ENCODE results near the gene PPP2R5C. TPM values are rescaled to one million over a fixed set of nuclear protein-coding genes. Genes with fewer than 3 reads are reported as not detected.
A peak's percentile ranks its signal among the peaks of the same experiment; 100 is the strongest.

Gene PPP2R5C
- total and polyA plus RNA-seq, 2 donors = 144 to 175 TPM

- WGBS = 96% methylated on average over 7 of the region's 7 CpGs
- Histone ChIP-seq H3K36me3 (ENCODE audit: control insufficient read depth in 2 of 2, insufficient read depth in 2 of 2, low read length in 1 of 2) (no peaks in the 10 kb centered on the region), H3K27me3 (ENCODE audit: control insufficient read depth in 2 of 2, insufficient read depth in 1 of 2, low read length in 1 of 2) (peaks cover 6 to 32% of the 10 kb centered on the region in 2 donors), H3K4me1 (ENCODE audit: control insufficient read depth in 2 of 2, insufficient read depth in 2 of 2, low read length in 2 of 2) (peaks cover 3 to 12% of the 10 kb centered on the region in 2 donors), H3K9me3 (ENCODE audit: control insufficient read depth in 2 of 2, insufficient read depth in 1 of 2, low read length in 1 of 2) (no peaks in the 10 kb centered on the region), H3K27ac (ENCODE audit: low read depth in 1 of 2, low read length in 1 of 2) (no peak overlapping the region), H3K4me3 (ENCODE audit: low read length in 2 of 2) (no peak overlapping the region)
- DNase-seq (ENCODE audit: low read depth in 6 of 9, low spot score in 9 of 9) = no peak
These were observed 6.3 kb downstream of the PPP2R5C start for GRCh38 chr14:101767618-101768362.

GRCh38 chr14:101770183-101770582 lies 8.7 kb downstream of the PPP2R5C start:
- H3K4me3 ChIP-seq (ENCODE audit: low read length in 2 of 2) = no peak overlapping the region
- peaks cover 2 to 11% of the 10 kb centered on the region in 2 donors for H3K27me3 ChIP-seq (ENCODE audit: control insufficient read depth in 2 of 2, insufficient read depth in 1 of 2, low read length in 1 of 2)
- 94% methylated on average over 3 of the region's 3 CpGs for WGBS
- DNase-seq (ENCODE audit: low read depth in 6 of 9, low spot score in 9 of 9) = no peak
- peaks cover 0 to 6% of the 10 kb centered on the region in 2 donors for H3K36me3 ChIP-seq (ENCODE audit: control insufficient read depth in 2 of 2, insufficient read depth in 2 of 2, low read length in 1 of 2)
- peaks cover 27 to 36% of the 10 kb centered on the region in 2 donors for H3K4me1 ChIP-seq (ENCODE audit: control insufficient read depth in 2 of 2, insufficient read depth in 2 of 2, low read length in 2 of 2)
- H3K9me3 ChIP-seq (ENCODE audit: control insufficient read depth in 2 of 2, insufficient read depth in 1 of 2, low read length in 1 of 2) = no peaks in the 10 kb centered on the region
- H3K27ac ChIP-seq (ENCODE audit: low read depth in 1 of 2, low read length in 1 of 2) = no peak overlapping the region

GRCh38 chr14:101772770-101773169 lies 11.3 kb downstream of the PPP2R5C start:
- DNase-seq (ENCODE audit: low read depth in 6 of 9, low spot score in 9 of 9) = peak in 1 of 9 donors; percentile 31
- Histone ChIP-seq H3K9me3 (ENCODE audit: control insufficient read depth in 2 of 2, insufficient read depth in 1 of 2, low read length in 1 of 2) (peaks cover 0 to 2% of the 10 kb centered on the region in 2 donors), H3K36me3 (ENCODE audit: control insufficient read depth in 2 of 2, insufficient read depth in 2 of 2, low read length in 1 of 2) (peaks cover 0 to 10% of the 10 kb centered on the region in 2 donors), H3K4me1 (ENCODE audit: control insufficient read depth in 2 of 2, insufficient read depth in 2 of 2, low read length in 2 of 2) (peaks cover 37 to 51% of the 10 kb centered on the region in 2 donors), H3K4me3 (ENCODE audit: low read length in 2 of 2) (no peak overlapping the region), H3K27me3 (ENCODE audit: control insufficient read depth in 2 of 2, insufficient read depth in 1 of 2, low read length in 1 of 2) (peaks cover 0 to 2% of the 10 kb centered on the region in 2 donors), H3K27ac (ENCODE audit: low read depth in 1 of 2, low read length in 1 of 2) (peak overlapping the region in 1 of 2 donors; percentile 89)
- 91% methylated on average over 8 of the region's 8 CpGs for WGBS

GRCh38 chr14:101773378-101773777 lies 11.9 kb downstream of the PPP2R5C start:
- peaks cover 37 to 51% of the 10 kb centered on the region in 2 donors for H3K4me1 ChIP-seq (ENCODE audit: control insufficient read depth in 2 of 2, insufficient read depth in 2 of 2, low read length in 2 of 2)
- no peak overlapping the region for H3K4me3 ChIP-seq (ENCODE audit: low read length in 2 of 2)
- peak in 2 of 9 donors; percentile 26 to 46 for DNase-seq (ENCODE audit: low read depth in 6 of 9, low spot score in 9 of 9)
- H3K36me3 ChIP-seq (ENCODE audit: control insufficient read depth in 2 of 2, insufficient read depth in 2 of 2, low read length in 1 of 2) = peaks cover 0 to 10% of the 10 kb centered on the region in 2 donors
- 72% methylated on average over 2 of the region's 2 CpGs for WGBS
- H3K27ac ChIP-seq (ENCODE audit: low read depth in 1 of 2, low read length in 1 of 2) = peak overlapping the region in 1 of 2 donors; percentile 89
- H3K9me3 ChIP-seq (ENCODE audit: control insufficient read depth in 2 of 2, insufficient read depth in 1 of 2, low read length in 1 of 2) = peaks cover 0 to 4% of the 10 kb centered on the region in 2 donors
- no peaks in the 10 kb centered on the region for H3K27me3 ChIP-seq (ENCODE audit: control insufficient read depth in 2 of 2, insufficient read depth in 1 of 2, low read length in 1 of 2)

- H3K27ac ChIP-seq (ENCODE audit: low read depth in 1 of 2, low read length in 1 of 2) = peak overlapping the region; percentile 81 to 89
- DNase-seq (ENCODE audit: low read depth in 6 of 9, low spot score in 9 of 9) = peak in 4 of 9 donors; percentile 47 to 79 (median 60)
- H3K9me3 ChIP-seq (ENCODE audit: control insufficient read depth in 2 of 2, insufficient read depth in 1 of 2, low read length in 1 of 2) = peaks cover 0 to 4% of the 10 kb centered on the region in 2 donors
- H3K27me3 ChIP-seq (ENCODE audit: control insufficient read depth in 2 of 2, insufficient read depth in 1 of 2, low read length in 1 of 2) = peaks cover 0 to 7% of the 10 kb centered on the region in 2 donors
- H3K4me3 ChIP-seq (ENCODE audit: low read length in 2 of 2) = peak overlapping the region in 1 of 2 donors; percentile 27
- peaks cover 0 to 10% of the 10 kb centered on the region in 2 donors for H3K36me3 ChIP-seq (ENCODE audit: control insufficient read depth in 2 of 2, insufficient read depth in 2 of 2, low read length in 1 of 2)
- H3K4me1 ChIP-seq (ENCODE audit: control insufficient read depth in 2 of 2, insufficient read depth in 2 of 2, low read length in 2 of 2) = peaks cover 37 to 51% of the 10 kb centered on the region in 2 donors
- WGBS = 20% methylated on average over 7 of the region's 7 CpGs
These were observed 12.7 kb downstream of the PPP2R5C start for GRCh38 chr14:101774006-101774795.

- Histone ChIP-seq H3K4me3 (ENCODE audit: low read length in 2 of 2) (peak overlapping the region in 1 of 2 donors; percentile 27), H3K36me3 (ENCODE audit: control insufficient read depth in 2 of 2, insufficient read depth in 2 of 2, low read length in 1 of 2) (peaks cover 0 to 10% of the 10 kb centered on the region in 2 donors), H3K27me3 (ENCODE audit: control insufficient read depth in 2 of 2, insufficient read depth in 1 of 2, low read length in 1 of 2) (peaks cover 0 to 13% of the 10 kb centered on the region in 2 donors), H3K9me3 (ENCODE audit: control insufficient read depth in 2 of 2, insufficient read depth in 1 of 2, low read length in 1 of 2) (peaks cover 0 to 4% of the 10 kb centered on the region in 2 donors), H3K27ac (ENCODE audit: low read depth in 1 of 2, low read length in 1 of 2) (peak overlapping the region; percentile 81 to 89), H3K4me1 (ENCODE audit: control insufficient read depth in 2 of 2, insufficient read depth in 2 of 2, low read length in 2 of 2) (peaks cover 37 to 51% of the 10 kb centered on the region in 2 donors)
- peak in 1 of 9 donors; percentile 77 for DNase-seq (ENCODE audit: low read depth in 6 of 9, low spot score in 9 of 9)
- 27% methylated on average over 8 of the region's 8 CpGs for WGBS
These were observed 13.3 kb downstream of the PPP2R5C start for GRCh38 chr14:101774814-101775213.

GRCh38 chr14:101775826-101776225 lies 14.3 kb downstream of the PPP2R5C start:
- Histone ChIP-seq H3K27me3 (ENCODE audit: control insufficient read depth in 2 of 2, insufficient read depth in 1 of 2, low read length in 1 of 2) (peaks cover 5 to 23% of the 10 kb centered on the region in 2 donors), H3K9me3 (ENCODE audit: control insufficient read depth in 2 of 2, insufficient read depth in 1 of 2, low read length in 1 of 2) (peaks cover 0 to 4% of the 10 kb centered on the region in 2 donors), H3K4me1 (ENCODE audit: control insufficient read depth in 2 of 2, insufficient read depth in 2 of 2, low read length in 2 of 2) (peaks cover 39 to 55% of the 10 kb centered on the region in 2 donors), H3K4me3 (ENCODE audit: low read length in 2 of 2) (no peak overlapping the region), H3K27ac (ENCODE audit: low read depth in 1 of 2, low read length in 1 of 2) (peak overlapping the region; percentile 60 to 89), H3K36me3 (ENCODE audit: control insufficient read depth in 2 of 2, insufficient read depth in 2 of 2, low read length in 1 of 2) (peaks cover 0 to 10% of the 10 kb centered on the region in 2 donors)
- WGBS = 80% methylated on average over 10 of the region's 10 CpGs
- no peak for DNase-seq (ENCODE audit: low read depth in 6 of 9, low spot score in 9 of 9)

GRCh38 chr14:101776344-101776743 lies 14.8 kb downstream of the PPP2R5C start:
- peak overlapping the region in 1 of 2 donors; percentile 59 for H3K27ac ChIP-seq (ENCODE audit: low read depth in 1 of 2, low read length in 1 of 2)
- peaks cover 0 to 4% of the 10 kb centered on the region in 2 donors for H3K9me3 ChIP-seq (ENCODE audit: control insufficient read depth in 2 of 2, insufficient read depth in 1 of 2, low read length in 1 of 2)
- peaks cover 0 to 10% of the 10 kb centered on the region in 2 donors for H3K36me3 ChIP-seq (ENCODE audit: control insufficient read depth in 2 of 2, insufficient read depth in 2 of 2, low read length in 1 of 2)
- 59% methylated on average over 6 of the region's 6 CpGs for WGBS
- no peak overlapping the region for H3K4me3 ChIP-seq (ENCODE audit: low read length in 2 of 2)
- peak in 3 of 9 donors; percentile 44 to 71 (median 47) for DNase-seq (ENCODE audit: low read depth in 6 of 9, low spot score in 9 of 9)
- peaks cover 40 to 59% of the 10 kb centered on the region in 2 donors for H3K4me1 ChIP-seq (ENCODE audit: control insufficient read depth in 2 of 2, insufficient read depth in 2 of 2, low read length in 2 of 2)
- peaks cover 10 to 28% of the 10 kb centered on the region in 2 donors for H3K27me3 ChIP-seq (ENCODE audit: control insufficient read depth in 2 of 2, insufficient read depth in 1 of 2, low read length in 1 of 2)
